Measurements from ENCODE around the gene NRDE2.

The NRDE2 gene

DNA sequence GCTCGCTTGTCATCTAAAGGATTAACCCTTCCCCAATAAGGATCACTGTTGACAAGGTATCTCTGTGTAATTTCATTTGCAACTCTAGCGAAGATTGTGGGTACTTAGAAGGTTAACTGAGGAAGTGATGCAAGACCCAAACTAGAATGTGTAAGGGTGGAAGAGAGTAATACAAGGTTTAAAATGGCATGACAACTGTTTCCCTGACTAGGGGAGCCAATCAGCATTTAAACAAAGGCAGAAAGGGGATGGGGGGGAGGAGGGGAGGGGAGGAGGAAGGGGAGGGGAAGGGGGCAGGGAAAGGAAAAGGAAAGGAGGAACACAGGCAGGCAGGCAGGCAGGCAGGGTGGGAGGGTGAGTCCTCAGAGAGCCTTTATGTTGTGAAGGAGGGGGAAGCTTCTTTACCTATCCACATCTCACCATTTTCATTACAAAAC lies 31.1 kb downstream of the NRDE2 start:
- in situ Hi-C loops (cut with MboI; ENCODE audit: low sequenced_read_pairs): no loop called here

DNA sequence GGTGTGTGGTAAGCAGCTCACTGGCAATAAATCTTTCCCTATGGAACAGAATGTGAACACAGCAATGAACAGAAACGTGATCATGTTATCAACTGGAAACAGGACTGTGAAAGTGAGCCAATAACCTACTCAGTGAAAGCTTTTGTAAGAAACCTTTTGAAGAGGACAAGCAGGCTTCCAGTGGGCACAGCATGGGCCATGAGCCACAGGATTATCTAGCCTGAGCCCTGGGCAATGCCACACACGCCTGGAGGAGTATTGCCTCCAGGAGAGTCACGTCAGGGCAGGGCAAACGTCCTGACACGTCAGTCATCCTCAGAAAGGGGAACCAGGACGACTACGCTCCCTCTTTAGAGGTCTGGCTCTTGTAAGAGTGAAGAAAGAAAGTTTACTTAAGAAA lies 32.3 kb downstream of the NRDE2 start:
- in situ Hi-C loops (cut with MboI; ENCODE audit: low sequenced_read_pairs): no loop called here

DNA sequence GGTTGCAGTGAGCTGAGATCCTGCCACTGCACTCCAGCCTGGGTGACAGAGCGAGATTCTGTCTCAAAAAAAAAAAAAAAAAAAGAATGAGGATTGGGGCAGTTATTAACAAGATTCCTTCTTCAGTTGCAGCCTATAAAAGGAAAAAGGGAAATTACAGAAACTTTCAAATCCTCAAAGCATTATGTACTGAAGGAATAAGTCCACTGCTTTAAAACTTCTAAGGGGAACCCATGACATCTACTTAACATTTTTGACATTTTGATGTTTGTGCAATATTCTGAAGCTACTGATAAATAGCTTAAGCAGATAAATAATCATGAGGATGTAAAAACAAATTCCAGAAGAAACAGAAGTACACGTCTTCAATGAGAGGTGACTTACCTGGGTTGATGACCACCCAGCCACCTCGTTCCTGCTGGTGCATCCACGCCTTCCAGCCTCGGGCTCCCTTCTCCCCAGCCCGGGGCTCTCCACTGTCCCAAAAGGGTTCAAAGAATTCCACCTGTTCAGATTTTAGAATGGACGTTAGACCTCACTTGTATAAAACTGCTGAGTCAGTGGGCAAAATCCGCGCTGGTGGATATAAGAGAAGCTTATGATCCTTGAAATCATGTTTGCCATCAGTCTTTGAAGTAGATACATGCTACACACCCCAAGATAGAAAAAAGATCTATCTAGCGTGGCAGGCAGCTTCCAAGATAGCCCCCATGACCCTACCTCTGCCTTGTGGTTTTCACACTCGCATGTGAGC lies 33.7 kb downstream of the NRDE2 start:
- in situ Hi-C loops (cut with MboI; ENCODE audit: low sequenced_read_pairs): no loop called here

DNA sequence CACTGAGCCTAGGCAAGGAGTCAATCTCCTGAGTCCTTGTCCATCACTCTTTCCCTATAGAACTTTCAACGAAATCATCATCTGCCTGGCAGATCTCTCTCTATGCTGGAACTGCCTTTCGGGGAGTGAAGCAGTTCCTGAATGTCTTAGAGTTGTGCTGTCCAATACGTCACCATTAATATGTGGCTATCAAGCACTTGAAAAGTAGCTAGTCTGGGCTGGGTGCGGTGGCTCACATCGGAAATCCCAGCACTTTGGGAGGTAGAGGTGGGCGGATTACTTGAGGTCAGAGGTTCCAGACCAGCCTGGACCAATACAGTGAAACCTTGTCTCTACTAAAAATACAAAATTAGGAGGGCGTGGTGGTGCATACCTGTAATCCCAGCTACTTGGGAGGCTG lies 35.1 kb downstream of the NRDE2 start:
- in situ Hi-C loops (cut with MboI; ENCODE audit: low sequenced_read_pairs): no loop called here

DNA sequence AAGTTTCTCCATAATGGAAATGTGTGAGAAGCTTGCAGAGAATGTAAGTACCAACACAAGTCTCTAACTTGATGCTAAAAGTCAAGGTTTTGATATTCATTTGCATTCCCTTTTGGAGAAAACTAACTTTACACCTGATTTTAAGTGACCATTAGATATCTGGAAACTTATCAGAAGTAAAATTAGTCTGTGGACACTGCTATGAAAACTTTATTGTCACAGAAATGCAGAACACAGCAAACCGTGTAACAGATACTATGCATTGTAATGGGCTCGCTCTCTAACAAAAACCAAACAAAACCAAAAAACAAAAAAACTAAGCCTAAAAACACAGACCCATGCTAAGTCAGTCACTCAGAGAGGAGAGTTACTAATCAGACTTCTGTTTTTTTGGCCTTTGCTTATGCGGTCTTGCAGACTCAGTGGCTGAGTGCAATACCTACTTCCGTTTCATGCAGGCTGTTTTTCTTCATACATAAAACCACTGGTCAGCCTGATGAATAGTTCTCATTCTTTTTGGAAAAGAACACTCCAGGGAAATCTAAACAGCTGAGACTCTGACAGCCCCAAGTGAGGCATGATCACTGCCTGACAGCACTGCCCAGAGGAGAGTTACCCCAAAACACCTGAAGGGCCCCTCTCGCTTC lies 35.7 kb downstream of the NRDE2 start:
- in situ Hi-C loops (cut with MboI; ENCODE audit: low sequenced_read_pairs): no loop called here

DNA sequence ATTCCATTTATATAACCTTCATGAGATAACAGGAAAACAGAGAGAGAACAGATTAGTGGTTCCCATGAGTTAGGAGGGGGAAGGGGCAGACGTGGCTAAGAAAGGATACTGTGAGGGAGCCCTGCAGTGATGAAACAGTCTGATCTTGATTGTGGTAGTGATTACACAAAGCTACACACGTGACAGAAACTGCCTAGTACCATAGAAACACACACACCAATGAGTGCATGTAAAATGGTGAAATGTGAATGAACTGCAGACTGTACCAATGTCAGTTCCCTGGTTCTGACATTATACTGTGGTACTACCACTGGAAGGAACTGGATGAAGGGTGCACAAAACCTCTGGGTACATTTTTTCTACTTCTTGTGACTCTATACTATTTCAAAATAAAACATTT lies 36.9 kb downstream of the NRDE2 start:
- in situ Hi-C loops (cut with MboI; ENCODE audit: low sequenced_read_pairs): no loop called here

DNA sequence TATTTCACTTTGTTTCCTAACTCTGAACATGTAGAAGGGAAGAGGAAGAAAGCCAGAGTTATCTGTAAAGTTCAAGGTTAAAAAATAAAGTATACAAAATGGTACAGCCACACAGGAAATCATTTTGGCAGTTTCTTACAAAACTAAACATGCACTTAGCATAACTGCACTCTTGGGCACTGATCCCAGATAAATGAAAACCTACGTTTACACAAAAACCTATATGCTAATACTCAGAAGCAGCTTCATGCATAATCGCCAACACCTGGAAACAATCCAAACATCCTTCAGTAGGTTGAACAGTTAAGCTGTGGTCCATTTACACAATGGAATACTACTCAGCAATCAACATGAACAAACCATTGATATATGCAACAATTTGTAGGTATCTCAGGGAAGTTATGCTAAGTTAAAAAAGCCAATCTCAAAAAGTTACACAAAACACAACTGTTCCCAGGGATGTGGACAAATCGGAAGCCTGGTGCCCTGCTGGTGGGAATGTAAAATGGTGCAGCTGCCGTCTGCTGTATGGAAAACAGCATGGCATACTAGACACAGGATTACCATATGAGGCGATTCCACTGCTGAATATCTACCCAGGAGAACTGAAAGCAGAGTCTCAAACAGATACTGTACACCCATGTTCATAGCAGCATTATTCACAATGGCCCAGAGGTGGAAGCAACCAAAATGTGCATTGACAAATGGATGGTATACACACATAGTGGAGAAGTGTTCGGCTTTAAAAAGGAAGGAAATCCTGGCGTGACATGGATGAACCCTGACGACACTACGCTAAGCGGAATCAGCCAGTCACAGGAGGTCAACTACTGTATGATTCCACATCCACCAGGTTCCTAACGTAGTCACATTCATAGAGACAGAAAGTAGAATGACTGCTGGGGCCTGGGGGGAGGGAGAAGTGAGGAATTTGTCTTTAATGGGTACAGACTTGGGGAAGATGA lies 37.7 kb downstream of the NRDE2 start:
- in situ Hi-C loops (cut with MboI; ENCODE audit: low sequenced_read_pairs): no loop called here

DNA sequence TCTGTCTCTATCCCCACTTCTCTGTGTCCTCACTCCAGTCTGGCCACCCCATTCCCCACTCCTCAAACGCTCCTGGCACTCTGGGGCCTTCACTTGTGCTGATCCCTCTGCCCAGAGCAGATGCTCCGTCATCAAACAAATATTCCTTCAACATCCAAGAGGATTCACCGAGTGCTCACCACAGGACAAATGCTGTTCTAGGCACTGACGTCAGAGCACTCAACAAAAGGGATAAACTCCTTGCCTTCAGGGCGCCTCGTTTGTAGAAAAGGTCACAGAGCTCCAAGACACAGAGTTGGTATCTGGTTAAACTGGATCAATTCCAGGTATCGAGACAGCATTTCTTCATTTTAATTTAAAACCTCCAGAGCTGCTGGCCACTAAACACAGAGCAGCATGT lies 40.0 kb downstream of the NRDE2 start:
- in situ Hi-C loops (cut with MboI; ENCODE audit: low sequenced_read_pairs): no loop called here

DNA sequence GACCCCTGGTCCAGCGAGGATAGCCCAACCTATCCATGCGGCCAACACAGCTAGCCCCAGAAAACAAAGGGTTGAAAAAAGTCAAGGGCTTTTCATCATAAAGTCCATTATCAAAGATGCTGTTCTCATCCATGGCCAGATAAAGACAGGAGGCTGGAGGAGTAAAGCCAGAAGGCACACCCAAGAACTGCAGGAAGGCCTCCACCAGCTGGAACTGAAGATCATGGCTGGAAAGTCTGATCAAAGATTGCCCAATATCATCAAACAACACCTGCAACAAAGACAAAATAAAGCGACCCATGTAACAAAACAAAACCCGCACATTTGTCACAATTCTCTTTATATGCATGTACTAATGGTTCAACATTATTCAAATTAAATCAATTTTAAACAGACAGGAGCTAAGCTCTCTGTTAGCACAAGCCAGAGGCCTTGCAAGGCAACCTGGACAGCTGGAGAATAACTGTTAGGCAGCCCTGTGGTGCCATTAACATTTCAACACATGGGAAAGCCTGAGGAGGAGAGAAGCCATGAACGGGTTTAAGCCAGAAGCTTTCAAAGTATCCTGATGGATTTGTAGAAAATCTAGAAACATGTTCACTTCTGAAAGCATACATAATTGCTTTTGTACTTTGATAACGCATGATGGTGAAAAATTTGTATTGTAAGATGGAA lies 41.3 kb downstream of the NRDE2 start:
- in situ Hi-C loops (cut with MboI; ENCODE audit: low sequenced_read_pairs): no loop called here

DNA sequence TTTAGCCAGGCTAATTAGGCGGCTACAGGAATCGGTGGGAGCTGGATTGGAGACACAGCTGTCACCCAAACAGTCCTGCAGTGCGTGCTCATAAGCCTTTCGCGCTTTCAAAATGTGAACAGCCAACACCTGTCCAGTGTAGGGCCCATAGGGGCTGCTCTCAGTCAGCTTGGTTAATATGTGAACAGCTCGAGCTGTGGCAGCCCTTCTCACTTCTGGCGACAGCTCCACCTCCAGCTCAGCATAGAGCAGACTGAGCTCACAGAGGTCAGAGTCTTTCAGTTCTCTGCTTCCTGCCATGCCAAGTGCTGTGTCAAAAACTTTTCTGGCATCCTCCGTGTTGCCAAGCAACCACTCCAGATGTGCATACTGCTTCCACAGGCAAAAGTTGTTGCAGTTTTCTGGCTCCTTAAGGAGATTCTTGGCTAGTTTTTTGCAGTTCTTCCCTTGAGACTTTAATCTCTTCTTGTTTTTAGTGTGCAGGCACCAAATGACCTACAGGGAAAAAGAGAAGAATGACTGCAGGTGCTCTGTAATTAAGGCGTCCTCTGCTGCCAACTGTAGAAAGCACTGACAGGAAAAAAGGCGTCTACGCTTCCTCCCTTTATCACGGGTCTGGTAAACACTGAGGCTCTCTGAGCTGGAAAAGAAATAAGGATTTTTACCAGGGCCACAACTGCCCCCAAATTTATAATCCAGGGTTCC lies 42.9 kb downstream of the NRDE2 start:
- in situ Hi-C loops (cut with MboI; ENCODE audit: low sequenced_read_pairs): no loop called here

DNA sequence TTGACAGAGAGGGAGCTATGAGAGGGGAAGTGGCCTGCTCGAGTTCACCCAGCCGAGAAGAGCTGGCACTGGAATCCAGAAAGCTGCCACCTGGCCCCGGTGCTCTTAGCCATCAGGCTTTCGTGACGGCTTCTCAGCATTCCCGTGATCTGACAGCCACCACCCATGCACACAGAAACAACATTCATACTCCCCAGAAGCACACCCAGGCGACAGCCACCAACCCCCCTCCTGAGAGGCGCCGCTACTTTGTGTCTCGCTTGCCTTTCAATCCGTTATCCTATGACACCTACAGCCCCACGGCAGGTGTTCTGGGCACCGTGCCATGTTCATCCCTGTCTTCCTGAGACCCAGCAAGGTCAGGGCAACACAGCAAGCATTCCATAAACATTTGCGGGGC lies 44.0 kb downstream of the NRDE2 start:
- in situ Hi-C loops (cut with MboI; ENCODE audit: low sequenced_read_pairs): no loop called here

DNA sequence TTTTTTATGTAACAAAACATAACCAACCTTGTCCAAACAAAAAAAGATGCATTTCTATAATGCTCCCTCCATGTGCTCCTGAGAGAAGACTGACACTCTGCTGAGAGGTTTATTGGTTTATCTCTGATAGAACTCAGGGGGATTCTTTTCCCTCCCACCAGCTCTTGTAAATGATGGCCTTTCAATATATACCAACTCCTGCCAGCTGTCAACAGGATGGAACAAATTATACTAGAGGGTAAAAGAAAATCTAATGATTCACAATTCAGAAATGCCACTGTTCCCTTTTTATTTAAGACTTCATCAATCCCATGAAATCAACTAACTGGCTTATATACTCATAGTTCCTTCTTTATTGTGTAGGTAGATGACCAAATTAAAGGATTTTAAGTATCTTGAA lies 50.0 kb downstream of the NRDE2 start:
- in situ Hi-C loops (cut with MboI; ENCODE audit: low sequenced_read_pairs): no loop called here

DNA sequence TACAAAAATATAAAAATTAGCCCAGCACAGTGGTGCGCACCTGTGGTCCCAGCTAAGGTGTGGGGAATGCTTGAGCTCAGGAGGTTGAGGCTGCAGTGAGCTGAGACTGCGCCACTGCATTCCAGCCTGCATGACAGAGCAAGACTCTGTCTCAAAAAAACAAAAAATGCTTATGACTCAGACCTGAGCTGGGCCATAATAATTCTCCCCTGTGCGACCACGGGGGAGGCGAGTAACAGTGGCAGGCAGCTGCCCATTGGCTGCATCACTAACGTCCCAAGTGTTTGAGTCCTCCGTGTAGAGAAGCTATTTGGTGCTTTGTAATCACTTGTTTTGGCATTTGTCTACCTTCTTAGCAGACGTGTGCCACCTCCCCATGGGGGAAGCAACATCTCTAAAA lies 50.5 kb downstream of the NRDE2 start:
- in situ Hi-C loops (cut with MboI; ENCODE audit: low sequenced_read_pairs): no loop called here

DNA sequence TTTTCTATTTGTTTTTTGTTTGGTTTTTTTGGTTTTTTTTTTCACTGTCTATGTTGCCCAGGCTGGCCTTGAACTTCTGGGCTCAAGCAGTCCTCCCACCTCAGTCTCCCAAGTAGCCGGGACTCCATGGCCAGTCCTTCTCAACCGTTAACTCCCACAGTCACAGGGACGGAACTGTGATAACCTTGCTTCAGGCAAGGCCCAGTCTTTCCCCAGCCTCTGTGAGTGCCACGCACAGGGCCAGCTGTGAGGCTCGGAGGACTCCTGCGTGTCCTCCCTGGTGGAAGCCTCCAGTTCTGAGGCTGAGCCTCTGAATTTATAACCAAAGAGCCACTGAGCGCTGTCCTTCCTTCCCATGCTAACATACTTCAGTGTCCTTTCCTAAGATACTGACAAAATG lies 51.6 kb downstream of the NRDE2 start:
- in situ Hi-C loops (cut with MboI; ENCODE audit: low sequenced_read_pairs): no loop called here

DNA sequence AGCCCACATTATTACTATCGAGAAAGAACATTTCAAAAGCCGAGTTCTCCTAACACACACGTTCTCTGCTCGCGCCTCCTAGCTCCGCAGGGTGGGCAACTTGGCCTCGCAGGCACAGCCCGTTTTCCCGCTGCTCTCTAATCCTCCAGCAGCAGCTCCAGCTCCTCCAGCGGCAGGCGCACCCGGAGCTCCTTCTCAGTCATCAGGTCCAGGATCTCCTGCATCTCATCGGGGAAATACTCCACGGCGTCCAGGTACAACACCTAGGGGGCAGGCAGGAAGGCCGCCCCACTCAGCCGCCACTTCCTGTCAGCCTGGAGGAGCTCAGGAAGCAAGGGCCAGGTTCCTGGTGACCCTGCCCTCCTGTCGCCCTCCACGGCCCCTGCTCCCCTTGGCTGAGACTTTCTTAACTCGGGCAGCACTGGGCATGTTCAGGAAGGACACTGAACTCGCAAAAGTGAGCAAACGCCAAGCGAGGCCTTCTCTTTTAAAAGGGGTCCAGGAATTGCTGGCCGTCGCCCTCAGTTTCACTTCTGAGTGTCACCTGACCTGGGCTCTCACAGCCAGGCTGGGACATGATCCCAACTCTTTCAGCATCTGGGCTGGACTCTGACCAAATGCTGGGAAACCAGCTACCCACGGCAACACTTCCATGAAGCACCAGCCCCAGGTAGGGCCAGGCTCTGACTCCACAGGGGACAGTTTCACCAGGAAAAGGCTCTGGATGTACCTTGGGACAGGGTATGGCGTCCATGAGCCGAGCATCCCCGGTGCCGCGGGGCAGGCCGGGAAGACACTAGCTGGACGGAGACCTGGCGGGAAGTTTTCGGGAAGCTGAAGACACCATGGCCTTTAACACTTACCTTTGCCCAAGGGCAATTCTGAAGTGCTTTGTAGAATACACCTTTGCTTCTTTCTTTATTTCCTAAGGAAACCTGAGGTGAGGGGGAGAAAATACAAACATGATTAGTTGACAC lies 53.3 kb downstream of the NRDE2 start:
- in situ Hi-C loops (cut with MboI; ENCODE audit: low sequenced_read_pairs): no loop called here

DNA sequence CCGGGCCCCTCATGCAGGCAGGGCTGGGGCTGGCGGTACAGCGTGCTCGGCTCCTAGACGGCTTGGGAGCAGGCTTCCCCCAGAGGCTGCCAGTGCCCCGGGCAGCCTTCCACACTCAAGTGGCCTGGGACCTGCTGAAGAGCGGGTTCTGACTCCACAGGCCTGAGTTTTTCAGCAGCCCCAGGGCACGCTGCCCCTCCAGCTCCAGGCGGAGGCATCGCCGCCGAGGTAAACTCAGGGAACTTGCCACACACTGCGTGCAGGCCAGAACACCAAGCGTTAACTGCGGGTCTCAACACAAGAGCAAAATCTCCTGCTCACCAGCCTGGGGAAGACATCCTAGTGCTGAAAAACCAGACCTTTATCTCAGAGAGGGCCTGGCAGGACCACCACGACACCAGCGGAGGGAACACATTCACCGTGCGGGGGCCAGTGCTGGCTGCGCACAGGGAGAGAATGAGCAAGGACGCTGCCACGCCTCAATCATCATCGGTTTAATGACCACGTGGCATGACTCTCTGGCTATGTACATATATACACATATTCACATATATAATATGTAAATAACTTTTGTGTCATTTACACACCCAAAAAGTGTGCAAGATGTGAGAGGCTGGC lies 54.1 kb downstream of the NRDE2 start:
- in situ Hi-C loops (cut with MboI; ENCODE audit: low sequenced_read_pairs): no loop called here

DNA sequence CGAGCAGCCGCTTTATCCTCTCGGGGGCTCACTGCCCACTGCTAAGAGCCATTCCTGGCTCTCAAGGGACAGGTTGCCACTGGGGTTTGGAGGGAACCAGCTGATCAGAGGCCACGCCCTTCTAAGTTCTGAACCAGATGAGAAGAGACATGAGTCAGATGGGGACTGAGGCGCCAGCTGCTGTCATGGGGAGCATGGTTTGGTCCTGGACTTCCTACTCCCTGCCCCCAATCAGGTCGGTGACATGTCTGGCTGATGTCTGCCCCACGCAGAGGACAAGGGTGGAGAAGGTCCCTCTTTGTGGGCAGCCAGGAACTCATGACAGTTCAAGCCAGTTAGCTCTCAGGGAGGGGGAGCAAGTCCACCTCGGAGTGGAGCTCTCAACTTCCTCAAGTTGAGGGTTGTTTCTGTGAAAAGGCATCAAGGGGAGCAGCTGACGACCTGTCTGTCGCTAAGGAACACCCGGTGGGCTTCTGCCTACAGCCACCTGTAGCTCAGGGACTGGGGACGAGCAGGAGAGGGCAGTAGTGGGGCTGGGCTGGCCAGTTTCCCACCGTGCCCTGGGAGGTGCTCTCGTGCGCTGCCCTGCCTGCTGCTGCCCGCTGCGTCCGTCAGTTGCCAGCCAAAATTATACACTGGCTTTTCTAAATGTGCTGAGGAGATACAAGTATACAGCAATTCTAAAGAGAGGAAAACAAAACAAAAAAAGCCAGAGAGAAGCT lies 54.9 kb downstream of the NRDE2 start:
- in situ Hi-C loops (cut with MboI; ENCODE audit: low sequenced_read_pairs): no loop called here

DNA sequence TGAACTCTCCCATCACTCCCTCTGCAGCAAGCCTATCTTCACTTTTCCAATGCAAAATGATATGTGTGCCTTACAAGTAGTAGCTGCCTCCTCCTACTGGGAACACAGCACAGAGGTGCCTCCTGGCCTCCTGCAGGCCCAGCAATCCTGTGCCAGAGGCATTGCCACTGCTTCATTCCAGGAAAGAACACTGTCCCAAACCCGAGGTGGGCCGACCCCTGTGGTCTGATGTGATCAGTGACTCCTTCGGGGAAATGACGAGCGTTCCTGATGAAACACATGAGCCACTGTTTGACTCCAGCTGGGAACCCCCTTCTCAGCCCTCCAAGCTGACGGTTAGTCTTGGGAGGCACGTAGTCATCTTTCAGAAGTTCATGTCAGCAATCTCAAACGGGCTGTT lies 55.9 kb downstream of the NRDE2 start:
- in situ Hi-C loops (cut with MboI; ENCODE audit: low sequenced_read_pairs): no loop called here
